CD14-positive monocyte (primary cell): ENCODE data around the gene BRIP1. TPM values are rescaled to one million over a fixed set of nuclear protein-coding genes. Genes with fewer than 3 reads are reported as not detected.

Experiments used
- DNase-seq, 3 donors: peaks; one replicate each; pipeline ENCODE4 v3.0.0-alpha.2; 2011 to 2022
- H2AFZ ChIP-seq: 2 replicates; pipeline ENCODE4 v1.6.0; 2012; ENCODE audit warnings: mild to moderate bottlenecking, low read depth, low read length, inconsistent platforms; ENCODE audit not compliant: insufficient read depth, poor library complexity, severe bottlenecking
- H3K27ac ChIP-seq, 2 donors: 1 replicate in 1 of 2; 2 replicates in 1 of 2; pipeline ENCODE4 v1.5.1; 2012 to 2013; ENCODE audit warnings: low read length in 2 of 2, control low read depth in 1 of 2, inconsistent platforms in 1 of 2, low read depth in 1 of 2, mild to moderate bottlenecking in 1 of 2
- H3K27me3 ChIP-seq, 2 donors: one replicate each; pipeline versions ENCODE4 v1.6.0 to v1.6.1; 2011 to 2013; ENCODE audit warnings: low read length in 2 of 2; ENCODE audit not compliant: control insufficient read depth in 2 of 2, insufficient read depth in 2 of 2
- H3K36me3 ChIP-seq, 2 donors: replicated peaks in 1 of 2; 1 replicate in 1 of 2; 2 replicates in 1 of 2; pipeline versions ENCODE4 v1.5.1 to v1.6.1; 2012 to 2013; ENCODE audit warnings: low read length in 2 of 2, control low read depth in 1 of 2, inconsistent platforms in 1 of 2, mild to moderate bottlenecking in 1 of 2; ENCODE audit not compliant: insufficient read depth in 2 of 2, control insufficient read depth in 1 of 2
- H3K4me1 ChIP-seq, 2 donors: 1 replicate in 1 of 2; 2 replicates in 1 of 2; pipeline versions ENCODE4 v1.5.1 to v1.6.1; 2012 to 2013; ENCODE audit warnings: low read length in 2 of 2, control low read depth in 1 of 2, inconsistent platforms in 1 of 2, mild to moderate bottlenecking in 1 of 2, moderate library complexity in 1 of 2; ENCODE audit not compliant: insufficient read depth in 2 of 2, control insufficient read depth in 1 of 2
- H3K4me2 ChIP-seq: replicated peaks from 2 replicates; pipeline ENCODE3; 2012; ENCODE audit warnings: low read length, moderate library complexity, mild to moderate bottlenecking; ENCODE audit not compliant: poor library complexity, severe bottlenecking; ENCODE audit errors: extremely low read depth
- H3K4me3 ChIP-seq, 3 experiments: fragments of 200-600 bp in 1 of 3; sonication (generic) in 1 of 3; replicated peaks in 1 of 3; 1 replicate in 2 of 3; 2 replicates in 1 of 3; pipeline ENCODE4 v1.5.1; 2011 to 2013; ENCODE audit warnings: low read length in 3 of 3, mild to moderate bottlenecking in 3 of 3, control low read depth in 2 of 3, low read depth in 2 of 3, inconsistent platforms in 1 of 3, moderate library complexity in 1 of 3
- H3K79me2 ChIP-seq: 2 replicates; pipeline ENCODE4 v1.6.0; 2012; ENCODE audit warnings: mild to moderate bottlenecking, control low read depth, inconsistent platforms, low read length, moderate library complexity; ENCODE audit not compliant: insufficient read depth
- H3K9ac ChIP-seq: 2 replicates; pipeline ENCODE4 v1.6.0; 2017; ENCODE audit warnings: low read length, mild to moderate bottlenecking; ENCODE audit not compliant: insufficient read depth, poor library complexity, severe bottlenecking
- H3K9me3 ChIP-seq, 2 donors: replicated peaks in 1 of 2; 1 replicate in 1 of 2; 2 replicates in 1 of 2; pipeline versions ENCODE4 v1.5.1 to v1.6.1; 2012 to 2013; ENCODE audit warnings: low read length in 2 of 2, control low read depth in 1 of 2; ENCODE audit not compliant: control insufficient read depth in 1 of 2, insufficient read depth in 1 of 2
- H4K20me1 ChIP-seq: 2 replicates; pipeline ENCODE4 v1.6.0; 2012; ENCODE audit warnings: mild to moderate bottlenecking, low read length, control low read depth, moderate library complexity; ENCODE audit not compliant: insufficient read depth
- H3K27ac Mint-ChIP-seq, 7 donors: one replicate each; pipeline ENCODE4 v1.8.0; 2020; ENCODE audit warnings: mild to moderate bottlenecking in 7 of 7, mixed read lengths in 7 of 7, moderate library complexity in 6 of 7, inconsistent platforms in 2 of 7
- H3K27me3 Mint-ChIP-seq, 3 donors: one replicate each; pipeline ENCODE4 v1.8.0; 2021 to 2022; ENCODE audit warnings: low read depth in 3 of 3, mild to moderate bottlenecking in 3 of 3, mixed read lengths in 3 of 3, moderate library complexity in 3 of 3, inconsistent platforms in 1 of 3
- H3K36me3 Mint-ChIP-seq, 2 donors: one replicate each; pipeline ENCODE4 v1.8.0; 2020; ENCODE audit warnings: mixed read lengths in 2 of 2, inconsistent platforms in 1 of 2, mild to moderate bottlenecking in 1 of 2
- H3K4me1 Mint-ChIP-seq: one replicate; pipeline ENCODE4 v1.8.0; 2020; ENCODE audit warnings: mild to moderate bottlenecking, mixed read lengths
- H3K4me3 Mint-ChIP-seq, 2 donors: one replicate each; pipeline ENCODE4 v1.8.0; 2020; ENCODE audit warnings: mild to moderate bottlenecking in 2 of 2, mixed read lengths in 2 of 2, moderate library complexity in 1 of 2
- H3K9me3 Mint-ChIP-seq, 7 donors: one replicate each; pipeline ENCODE4 v1.8.0; 2020 to 2022; ENCODE audit warnings: mixed read lengths in 7 of 7, mild to moderate bottlenecking in 6 of 7, moderate library complexity in 6 of 7, inconsistent platforms in 2 of 7
- WGBS: methylation state at CpG from one replicate; pipeline ENCODE4 v1.1.5; 2013; ENCODE audit warnings: missing lambda C conversion rate; ENCODE audit not compliant: insufficient coverage; 5-methylcytosine and 5-hydroxymethylcytosine counted together
- intact Hi-C, 2 donors: fragments of 100-400 bp; cut with micrococcal nuclease; formaldehyde crosslinking; loops; one replicate each; pipeline versions ENCODE4 v1.15.0 to v1.15.1; 2023
- polyA plus RNA-seq, 3 donors: library from polyadenylated mRNA; depleted of rRNA in 1 of 3; unstranded in 2 of 3; stranded (reverse) in 1 of 3; fragments of 300-500 nt in 2 of 3; fragments of >200 nt in 1 of 3; fragmentation: Illumina TruSeq in 2 of 3; gene quantifications; 1 replicate in 2 of 3; 2 replicates in 1 of 3; pipeline ENCODE4 v1.2.3, GENCODE V29; 2012 to 2021
- TF ChIP-seq, protein P1 (sequence below): fragments of 200-600 bp; IDR thresholded peaks from one replicate; pipeline ENCODE4 v1.8.0; 2022; ENCODE audit warnings: antibody characterized with exemption, mild to moderate bottlenecking

Gene BRIP1
- polyA plus RNA-seq, 3 donors = 0.11 to 0.12 TPM; not detected in 1

GRCh38 chr17:61808442-61808841 lies 54.9 kb downstream of the BRIP1 start:
- no peaks in the 10 kb centered on the region for H3K27me3 ChIP-seq
- H3K36me3 ChIP-seq = no peaks in the 10 kb centered on the region
- no peaks in the 10 kb centered on the region for H4K20me1 ChIP-seq
- H3K4me3 ChIP-seq = no peak overlapping the region
- Mint-ChIP-seq H3K9me3 (no peaks in the 10 kb centered on the region), H3K4me1 (peaks cover 18% of the 10 kb centered on the region), H3K36me3 (peaks cover 1 to 4% of the 10 kb centered on the region in 2 donors), H3K4me3 (no peak overlapping the region), H3K27ac (no peak overlapping the region), H3K27me3 (no peaks in the 10 kb centered on the region)
- peaks cover 6 to 11% of the 10 kb centered on the region in 2 donors for H3K4me1 ChIP-seq
- no peaks in the 10 kb centered on the region for H3K9me3 ChIP-seq
- DNase-seq = no peak
- H3K4me2 ChIP-seq = no peak overlapping the region
- no peak overlapping the region for H2AFZ ChIP-seq
- WGBS = 95% methylated on average over 6 of the region's 8 CpGs
- no peak overlapping the region for H3K9ac ChIP-seq
- no peaks in the 10 kb centered on the region for H3K79me2 ChIP-seq
- TF ChIP-seq, protein P1, sequence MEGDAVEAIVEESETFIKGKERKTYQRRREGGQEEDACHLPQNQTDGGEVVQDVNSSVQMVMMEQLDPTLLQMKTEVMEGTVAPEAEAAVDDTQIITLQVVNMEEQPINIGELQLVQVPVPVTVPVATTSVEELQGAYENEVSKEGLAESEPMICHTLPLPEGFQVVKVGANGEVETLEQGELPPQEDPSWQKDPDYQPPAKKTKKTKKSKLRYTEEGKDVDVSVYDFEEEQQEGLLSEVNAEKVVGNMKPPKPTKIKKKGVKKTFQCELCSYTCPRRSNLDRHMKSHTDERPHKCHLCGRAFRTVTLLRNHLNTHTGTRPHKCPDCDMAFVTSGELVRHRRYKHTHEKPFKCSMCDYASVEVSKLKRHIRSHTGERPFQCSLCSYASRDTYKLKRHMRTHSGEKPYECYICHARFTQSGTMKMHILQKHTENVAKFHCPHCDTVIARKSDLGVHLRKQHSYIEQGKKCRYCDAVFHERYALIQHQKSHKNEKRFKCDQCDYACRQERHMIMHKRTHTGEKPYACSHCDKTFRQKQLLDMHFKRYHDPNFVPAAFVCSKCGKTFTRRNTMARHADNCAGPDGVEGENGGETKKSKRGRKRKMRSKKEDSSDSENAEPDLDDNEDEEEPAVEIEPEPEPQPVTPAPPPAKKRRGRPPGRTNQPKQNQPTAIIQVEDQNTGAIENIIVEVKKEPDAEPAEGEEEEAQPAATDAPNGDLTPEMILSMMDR = no peak
- H3K27ac ChIP-seq = no peak overlapping the region
- intact Hi-C loops = no loop called here

DNA sequence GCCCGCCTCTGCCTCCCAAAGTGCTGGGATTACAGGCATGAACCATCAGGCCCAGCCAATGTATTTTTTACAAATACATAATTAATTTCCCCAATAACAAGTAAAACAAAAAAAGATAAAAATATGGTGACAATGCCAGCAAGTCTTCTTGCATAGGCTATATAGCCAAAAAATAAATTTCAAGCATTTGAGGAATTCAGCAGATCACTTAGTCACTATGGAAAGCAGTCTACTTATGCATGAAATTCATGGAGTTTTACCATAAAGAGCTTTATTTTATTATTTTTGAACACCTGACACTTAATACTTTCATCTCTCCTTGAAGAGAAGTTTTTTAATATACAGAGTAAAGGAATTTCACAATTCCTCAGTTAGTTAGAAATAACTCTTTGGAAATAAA lies 56.4 kb downstream of the BRIP1 start:
- H3K36me3 Mint-ChIP-seq = peaks cover 2 to 7% of the 10 kb centered on the region in 2 donors
- no CpG with 5 or more reads among the region's 1 CpG for WGBS
- peak overlapping the region in 1 of 7 donors; percentile 33 for H3K27ac Mint-ChIP-seq
- H3K27me3 Mint-ChIP-seq = no peaks in the 10 kb centered on the region
- H3K4me1 Mint-ChIP-seq = peaks cover 13% of the 10 kb centered on the region
- Histone ChIP-seq H3K79me2 (no peaks in the 10 kb centered on the region), H3K36me3 (peaks cover 0 to 4% of the 10 kb centered on the region in 2 donors), H3K27ac (no peak overlapping the region), H3K9me3 (no peaks in the 10 kb centered on the region), H3K4me2 (no peak overlapping the region), H3K4me1 (peaks cover 6 to 11% of the 10 kb centered on the region in 2 donors), H4K20me1 (no peaks in the 10 kb centered on the region), H3K27me3 (no peaks in the 10 kb centered on the region), H3K9ac (no peak overlapping the region), H3K4me3 (no peak overlapping the region), H2AFZ (no peak overlapping the region)
- intact Hi-C loops = no loop called here
- H3K4me3 Mint-ChIP-seq = no peak overlapping the region
- no peak for DNase-seq
- TF ChIP-seq, protein P1 = no peak
- H3K9me3 Mint-ChIP-seq = no peaks in the 10 kb centered on the region
